Ovary (tissue), 3 donors: ENCODE measurements around the gene PCDHGA5.

Experiments used
- CTCF ChIP-seq, 3 donors: fragments of 450-650 bp in 2 of 3; fragments of 200-600 bp in 1 of 3; IDR thresholded peaks; one replicate each; pipeline versions ENCODE4 v1.5.1 to v1.8.0; 2016 to 2022; ENCODE audit warnings: antibody characterized with exemption in 3 of 3, mild to moderate bottlenecking in 1 of 3
- POLR2A ChIP-seq: fragments of 450-650 bp; IDR thresholded peaks from one replicate; pipeline ENCODE4 v1.6.1; 2017; ENCODE audit warnings: antibody characterized with exemption, mild to moderate bottlenecking, moderate library complexity
- donor health status: DM: no; HTN: no; CAD: no.

- TF ChIP-seq POLR2A (no peak), CTCF (IDR thresholded peaks at IDR 0.05) (no peak)
Measured at GRCh38 chr5:141398608-141399007, 34.6 kb downstream of the PCDHGA5 start.
